Left ventricle myocardium inferior (tissue), 1 donor: ENCODE measurements around the gene MAP3K5. TPM values are rescaled to one million over a fixed set of nuclear protein-coding genes. Genes with fewer than 3 reads are reported as not detected.
"Not testable (repeated sequence)": the region's sequence is repeated elsewhere in the genome, so short reads cannot be mapped to it uniquely, and the experiment has no call there.

Source experiments
- DNase-seq: peaks from one replicate; pipeline ENCODE4 v3.0.0-alpha.2; 2020
- H3K27ac ChIP-seq: fragments of 200-600 bp; replicated peaks from 2 replicates; pipeline ENCODE4 v1.8.0; 2021
- H3K27me3 ChIP-seq: fragments of 200-600 bp; 2 replicates; pipeline ENCODE4 v1.8.0; 2021; ENCODE audit warnings: low read depth
- H3K36me3 ChIP-seq: fragments of 200-600 bp; 2 replicates; pipeline ENCODE4 v1.8.0; 2021
- H3K4me1 ChIP-seq: fragments of 200-600 bp; 2 replicates; pipeline ENCODE4 v1.8.0; 2021
- H3K4me3 ChIP-seq: fragments of 200-600 bp; 2 replicates; pipeline ENCODE4 v1.8.0; 2021; ENCODE audit warnings: mild to moderate bottlenecking, moderate library complexity
- H3K9me3 ChIP-seq: fragments of 200-600 bp; replicated peaks from 2 replicates; pipeline ENCODE4 v1.8.0; 2021
- CTCF ChIP-seq: fragments of 200-600 bp; IDR thresholded peaks from 2 replicates; pipeline ENCODE4 v1.8.0; 2021; ENCODE audit warnings: antibody characterized with exemption, mild to moderate bottlenecking, borderline replicate concordance
- intact Hi-C: fragments of 100-400 bp; cut with micrococcal nuclease; formaldehyde crosslinking; loops from one replicate; pipeline ENCODE4 v1.11.0; 2022
- total RNA-seq: library from RNA; stranded (reverse); fragmentation: NEBNext Ultra II Directional; extraction: Animal tissue kit (Norgen Biotek cat#: 25700); gene quantifications from one replicate; pipeline ENCODE4 v1.2.1, GENCODE V29; 2021
- donor health status: DM: no; HTN: yes; CAD: no; lungs with severe emphysema.

MAP3K5 gene
- total RNA-seq, 1 donor from 2014 or later = 44.1 TPM

GRCh38 chr6:136696783-136697364 lies 95.4 kb downstream of the MAP3K5 start:
- TF ChIP-seq CTCF = no peak
- H3K4me1 ChIP-seq = peaks cover 15% of the 10 kb centered on the region
- no peak overlapping the region for H3K27ac ChIP-seq
- DNase-seq = no peak
- intact Hi-C loops = no loop called here
- no peaks in the 10 kb centered on the region for H3K9me3 ChIP-seq
- no peak overlapping the region for H3K4me3 ChIP-seq
- no peaks in the 10 kb centered on the region for H3K27me3 ChIP-seq
- H3K36me3 ChIP-seq = peaks cover 22% of the 10 kb centered on the region

- peaks cover 22% of the 10 kb centered on the region for H3K36me3 ChIP-seq
- no peak for TF ChIP-seq CTCF
- no peak overlapping the region for H3K27ac ChIP-seq
- peaks cover 15% of the 10 kb centered on the region for H3K4me1 ChIP-seq
- no peak overlapping the region for H3K4me3 ChIP-seq
- H3K9me3 ChIP-seq = no peaks in the 10 kb centered on the region
- no peak for DNase-seq
- H3K27me3 ChIP-seq = no peaks in the 10 kb centered on the region
- intact Hi-C loops = no loop called here
These were observed 96.0 kb downstream of the MAP3K5 start for GRCh38 chr6:136696238-136696637.

- Histone ChIP-seq H3K4me3 (no peak overlapping the region), H3K27me3 (no peaks in the 10 kb centered on the region), H3K4me1 (peaks cover 8% of the 10 kb centered on the region), H3K27ac (no peak overlapping the region), H3K36me3 (peaks cover 22% of the 10 kb centered on the region), H3K9me3 (no peaks in the 10 kb centered on the region)
- no peak for TF ChIP-seq CTCF
- no peak for DNase-seq
- intact Hi-C loops = no loop called here
These were observed 96.9 kb downstream of the MAP3K5 start for GRCh38 chr6:136695412-136695811.

GRCh38 chr6:136693090-136693489 lies 99.2 kb downstream of the MAP3K5 start:
- Histone ChIP-seq H3K9me3 (no peaks in the 10 kb centered on the region), H3K27ac (no peak overlapping the region), H3K4me1 (peaks cover 3% of the 10 kb centered on the region), H3K36me3 (peaks cover 22% of the 10 kb centered on the region), H3K27me3 (no peaks in the 10 kb centered on the region), H3K4me3 (no peak overlapping the region)
- intact Hi-C loops = no loop called here
- TF ChIP-seq CTCF = no peak
- no peak for DNase-seq

GRCh38 chr6:136687894-136688293 lies 104.4 kb downstream of the MAP3K5 start:
- H3K27ac ChIP-seq, H3K9me3 ChIP-seq, intact Hi-C loops, DNase-seq, H3K27me3 ChIP-seq, H3K4me3 ChIP-seq, H3K36me3 ChIP-seq: not testable (repeated sequence)
- peaks cover 33% of the 10 kb centered on the region for H3K4me1 ChIP-seq

GRCh38 chr6:136685540-136686108 lies 106.7 kb downstream of the MAP3K5 start:
- H3K27ac ChIP-seq = no peak overlapping the region
- no peaks in the 10 kb centered on the region for H3K27me3 ChIP-seq
- no peak for TF ChIP-seq CTCF
- H3K36me3 ChIP-seq = no peaks in the 10 kb centered on the region
- no peak overlapping the region for H3K4me3 ChIP-seq
- peaks cover 41% of the 10 kb centered on the region for H3K4me1 ChIP-seq
- intact Hi-C loops = no loop called here
- no peak for DNase-seq
- H3K9me3 ChIP-seq = no peaks in the 10 kb centered on the region
